ENCODE results near the gene A4GNT.

The A4GNT gene

GRCh38 chr3:138132239-138132638 is at the start of gene A4GNT:
TSS of gene A4GNT (minus strand) at chr3:138132390. CDS start at chr3:138131256, 1,134 bp downstream.
- Histone ChIP-seq H3K9me3 (ENCODE audit: insufficient read depth, low read length) (no peaks in the 10 kb centered on the region), H3K36me3 (ENCODE audit: insufficient read depth, insufficient read length, low read length) (no peaks in the 10 kb centered on the region), H3K9ac (ENCODE audit: insufficient read length, low read depth) (no peak within 1 kb of the TSS), H3K4me3 (ENCODE audit: insufficient read length, low read depth) (no peak within 1 kb of the TSS), H3K4me1 (ENCODE audit: insufficient read depth, insufficient read length) (no peaks in the 10 kb centered on the region), H3K27me3 (ENCODE audit: insufficient read depth, insufficient read length) (no peaks in the 10 kb centered on the region)
- no peak for DNase-seq (ENCODE audit: low read depth, low spot score)
- TF ChIP-seq ZNF274 (IDR thresholded peaks at IDR 0.05; ENCODE audit: low read depth, low read length) (no peak), YY1 (IDR thresholded peaks at IDR 0.05; ENCODE audit: insufficient read depth, insufficient read length) (no peak), SUZ12 (IDR thresholded peaks at IDR 0.05; ENCODE audit: extremely low read depth, insufficient read depth, insufficient read length) (no peak)

GRCh38 chr3:138180375-138181029 is 48.3 kb upstream of the A4GNT start:
- no peaks in the 10 kb centered on the region for H3K9me3 ChIP-seq (ENCODE audit: insufficient read depth, low read length)
- H3K4me3 ChIP-seq (ENCODE audit: insufficient read length, low read depth) = no peak overlapping the region
- TF ChIP-seq YY1 (IDR thresholded peaks at IDR 0.05; ENCODE audit: insufficient read depth, insufficient read length) (no peak), SUZ12 (IDR thresholded peaks at IDR 0.05; ENCODE audit: extremely low read depth, insufficient read depth, insufficient read length) (no peak), ZNF274 (IDR thresholded peaks at IDR 0.05; ENCODE audit: low read depth, low read length) (no peak)
- no peaks in the 10 kb centered on the region for H3K36me3 ChIP-seq (ENCODE audit: insufficient read depth, insufficient read length, low read length)
- H3K27me3 ChIP-seq (ENCODE audit: insufficient read depth, insufficient read length) = peaks cover 9% of the 10 kb centered on the region
- no peak overlapping the region for H3K9ac ChIP-seq (ENCODE audit: insufficient read length, low read depth)
- H3K4me1 ChIP-seq (ENCODE audit: insufficient read depth, insufficient read length) = no peaks in the 10 kb centered on the region
- DNase-seq (ENCODE audit: low read depth, low spot score) = no peak

GRCh38 chr3:138174421-138175131 is 42.4 kb upstream of the A4GNT start, which contains the start of gene DBR1:
TSS of gene DBR1 (minus strand) at chr3:138174921. CDS start at chr3:138174795, 126 bp downstream.
- peak within 1 kb of the TSS; percentile 86 for H3K4me3 ChIP-seq (ENCODE audit: insufficient read length, low read depth)
- peaks cover 36% of the 10 kb centered on the region for H3K36me3 ChIP-seq (ENCODE audit: insufficient read depth, insufficient read length, low read length)
- H3K4me1 ChIP-seq (ENCODE audit: insufficient read depth, insufficient read length) = no peaks in the 10 kb centered on the region
- no peaks in the 10 kb centered on the region for H3K27me3 ChIP-seq (ENCODE audit: insufficient read depth, insufficient read length)
- DNase-seq (ENCODE audit: low read depth, low spot score) = peak; percentile 58
- H3K9me3 ChIP-seq (ENCODE audit: insufficient read depth, low read length) = no peaks in the 10 kb centered on the region
- no peak for TF ChIP-seq SUZ12 (IDR thresholded peaks at IDR 0.05; ENCODE audit: extremely low read depth, insufficient read depth, insufficient read length)
- no peak for TF ChIP-seq ZNF274 (IDR thresholded peaks at IDR 0.05; ENCODE audit: low read depth, low read length)
- TF ChIP-seq YY1 (IDR thresholded peaks at IDR 0.05; ENCODE audit: insufficient read depth, insufficient read length) = no peak
- peak within 1 kb of the TSS; percentile 98 for H3K9ac ChIP-seq (ENCODE audit: insufficient read length, low read depth)

GRCh38 chr3:138173769-138174420 is 41.7 kb upstream of the A4GNT start:
- Histone ChIP-seq H3K4me1 (ENCODE audit: insufficient read depth, insufficient read length) (no peaks in the 10 kb centered on the region), H3K36me3 (ENCODE audit: insufficient read depth, insufficient read length, low read length) (peaks cover 43% of the 10 kb centered on the region), H3K4me3 (ENCODE audit: insufficient read length, low read depth) (peak overlapping the region; percentile 86), H3K27me3 (ENCODE audit: insufficient read depth, insufficient read length) (no peaks in the 10 kb centered on the region), H3K9me3 (ENCODE audit: insufficient read depth, low read length) (no peaks in the 10 kb centered on the region), H3K9ac (ENCODE audit: insufficient read length, low read depth) (peak overlapping the region; percentile 98)
- no peak for DNase-seq (ENCODE audit: low read depth, low spot score)
- TF ChIP-seq ZNF274 (IDR thresholded peaks at IDR 0.05; ENCODE audit: low read depth, low read length) (no peak), YY1 (IDR thresholded peaks at IDR 0.05; ENCODE audit: insufficient read depth, insufficient read length) (no peak), SUZ12 (IDR thresholded peaks at IDR 0.05; ENCODE audit: extremely low read depth, insufficient read depth, insufficient read length) (no peak)

- no peak for DNase-seq (ENCODE audit: low read depth, low spot score)
Observed at GRCh38 chr3:138172625-138173024, 40.4 kb upstream of the A4GNT start.

GRCh38 chr3:138165061-138165460 is 32.9 kb upstream of the A4GNT start:
- no peaks in the 10 kb centered on the region for H3K27me3 ChIP-seq (ENCODE audit: insufficient read depth, insufficient read length)
- peaks cover 82% of the 10 kb centered on the region for H3K36me3 ChIP-seq (ENCODE audit: insufficient read depth, insufficient read length, low read length)
- no peak for DNase-seq (ENCODE audit: low read depth, low spot score)
- no peaks in the 10 kb centered on the region for H3K9me3 ChIP-seq (ENCODE audit: insufficient read depth, low read length)
- no peak overlapping the region for H3K9ac ChIP-seq (ENCODE audit: insufficient read length, low read depth)
- no peak overlapping the region for H3K4me3 ChIP-seq (ENCODE audit: insufficient read length, low read depth)
- H3K4me1 ChIP-seq (ENCODE audit: insufficient read depth, insufficient read length) = no peaks in the 10 kb centered on the region
- TF ChIP-seq SUZ12 (IDR thresholded peaks at IDR 0.05; ENCODE audit: extremely low read depth, insufficient read depth, insufficient read length) (no peak), YY1 (IDR thresholded peaks at IDR 0.05; ENCODE audit: insufficient read depth, insufficient read length) (no peak), ZNF274 (IDR thresholded peaks at IDR 0.05; ENCODE audit: low read depth, low read length) (no peak)

More at GRCh38 chr3:138172625-138173024, 40.4 kb upstream of the A4GNT start:
- no peaks in the 10 kb centered on the region for H3K4me1 ChIP-seq (ENCODE audit: insufficient read depth, insufficient read length)
- TF ChIP-seq ZNF274 (IDR thresholded peaks at IDR 0.05; ENCODE audit: low read depth, low read length) (no peak), SUZ12 (IDR thresholded peaks at IDR 0.05; ENCODE audit: extremely low read depth, insufficient read depth, insufficient read length) (no peak)
- H3K27me3 ChIP-seq (ENCODE audit: insufficient read depth, insufficient read length) = no peaks in the 10 kb centered on the region
- H3K9ac ChIP-seq (ENCODE audit: insufficient read length, low read depth) = no peak overlapping the region
- H3K9me3 ChIP-seq (ENCODE audit: insufficient read depth, low read length) = no peaks in the 10 kb centered on the region
- peaks cover 53% of the 10 kb centered on the region for H3K36me3 ChIP-seq (ENCODE audit: insufficient read depth, insufficient read length, low read length)
- H3K4me3 ChIP-seq (ENCODE audit: insufficient read length, low read depth) = no peak overlapping the region

- Histone ChIP-seq H3K9ac (ENCODE audit: insufficient read length, low read depth) (no peak overlapping the region), H3K4me1 (ENCODE audit: insufficient read depth, insufficient read length) (no peaks in the 10 kb centered on the region), H3K36me3 (ENCODE audit: insufficient read depth, insufficient read length, low read length) (peaks cover 22% of the 10 kb centered on the region), H3K27me3 (ENCODE audit: insufficient read depth, insufficient read length) (no peaks in the 10 kb centered on the region), H3K4me3 (ENCODE audit: insufficient read length, low read depth) (no peak overlapping the region), H3K9me3 (ENCODE audit: insufficient read depth, low read length) (peaks cover 7% of the 10 kb centered on the region)
- TF ChIP-seq SUZ12 (IDR thresholded peaks at IDR 0.05; ENCODE audit: extremely low read depth, insufficient read depth, insufficient read length) (no peak), ZNF274 (IDR thresholded peaks at IDR 0.05; ENCODE audit: low read depth, low read length) (no peak), YY1 (IDR thresholded peaks at IDR 0.05; ENCODE audit: insufficient read depth, insufficient read length) (no peak)
- no peak for DNase-seq (ENCODE audit: low read depth, low spot score)
Observed at GRCh38 chr3:138157743-138158142, 25.6 kb upstream of the A4GNT start.
